OCI-LY3 (cell line): ENCODE data around the gene ALCAM.

Experiments used
- H2AFZ ChIP-seq: fragments of 200-600, 300-600 bp; shearing (Covaris generic); 2 replicates; pipeline ENCODE4 v1.6.0; 2014; ENCODE audit warnings: antibody characterized with exemption, low read depth, low read length
- H3K27ac ChIP-seq: fragments of 200-600, 300-600 bp; sonication (generic); 2 replicates; pipeline ENCODE4 v1.5.1; 2014; ENCODE audit warnings: mild to moderate bottlenecking, low read length, moderate library complexity, mixed read lengths
- H3K27me3 ChIP-seq: fragments of 200-600, 300-600 bp; sonication (generic); 2 replicates; pipeline ENCODE4 v1.6.1; 2014; ENCODE audit warnings: low read depth, low read length, mixed read lengths
- H3K36me3 ChIP-seq: fragments of 200-600, 300-600 bp; sonication (generic); replicated peaks from 2 replicates; pipeline ENCODE3; 2014; ENCODE audit warnings: low read depth, low read length, mixed read lengths
- H3K4me1 ChIP-seq: fragments of 300-600, 200-600 bp; sonication (generic); 2 replicates; pipeline ENCODE4 v1.6.1; 2014; ENCODE audit warnings: low read length, mixed read lengths
- H3K4me2 ChIP-seq: fragments of 200-600, 300-600 bp; sonication (generic); 2 replicates; pipeline ENCODE4 v1.6.1; 2014; ENCODE audit warnings: low read length, mixed read lengths
- H3K4me3 ChIP-seq: fragments of 300-600, 200-600 bp; sonication (generic); 2 replicates; pipeline ENCODE4 v1.5.1; 2014; ENCODE audit warnings: antibody characterized with exemption, mild to moderate bottlenecking, low read length, moderate library complexity
- H3K79me2 ChIP-seq: fragments of 300-600, 200-600 bp; shearing (Covaris generic); 2 replicates; pipeline ENCODE4 v1.6.1; 2014; ENCODE audit warnings: mild to moderate bottlenecking, low read length, mixed read lengths
- H3K9ac ChIP-seq: fragments of 300-600, 200-600 bp; shearing (Covaris generic); 2 replicates; pipeline ENCODE4 v1.6.0; 2014; ENCODE audit warnings: mild to moderate bottlenecking, low read length, moderate library complexity
- H3K9me3 ChIP-seq: fragments of 200-600, 300-600 bp; shearing (Covaris generic); 2 replicates; pipeline ENCODE4 v1.6.1; 2014; ENCODE audit warnings: low read length, mixed read lengths; ENCODE audit not compliant: insufficient read depth
- H4K20me1 ChIP-seq: fragments of 200-600, 300-600 bp; sonication (generic); 2 replicates; pipeline ENCODE4 v1.6.1; 2016; ENCODE audit warnings: low read length, mixed read lengths; ENCODE audit not compliant: insufficient read depth
- CTCF ChIP-seq: fragments of 200-600, 300-600 bp; sonication (generic); IDR thresholded peaks from 2 replicates; pipeline ENCODE4 v1.5.1; 2014; ENCODE audit warnings: antibody characterized with exemption, low read length, low read depth
- EZH2phosphoT487 ChIP-seq: fragments of 200-600 bp; shearing (Covaris generic); IDR thresholded peaks from 2 replicates; pipeline ENCODE4 v1.6.1; 2018; ENCODE audit warnings: antibody characterized with exemption, mixed run types, low read depth

The ALCAM gene

GRCh38 chr3:105532251-105532650, 165.5 kb downstream of the ALCAM start:
- Histone ChIP-seq H3K9ac (no peak overlapping the region), H3K9me3 (no peaks in the 10 kb centered on the region), H3K79me2 (no peaks in the 10 kb centered on the region), H3K4me3 (no peak overlapping the region), H3K4me1 (peaks cover 12% of the 10 kb centered on the region), H3K4me2 (no peak overlapping the region), H3K27ac (no peak overlapping the region), H3K36me3 (peaks cover 6% of the 10 kb centered on the region), H2AFZ (no peak overlapping the region), H3K27me3 (no peaks in the 10 kb centered on the region), H4K20me1 (peaks cover 4% of the 10 kb centered on the region; the same call in 1 of the 2 replicates)
- no peak for TF ChIP-seq CTCF
- no peak for TF ChIP-seq EZH2phosphoT487

GRCh38 chr3:105533960-105534359, 167.3 kb downstream of the ALCAM start:
- Histone ChIP-seq H3K36me3 (peaks cover 7% of the 10 kb centered on the region), H3K9ac (no peak overlapping the region), H3K4me3 (no peak overlapping the region), H3K79me2 (no peaks in the 10 kb centered on the region), H3K4me1 (no peaks in the 10 kb centered on the region), H3K27ac (no peak overlapping the region), H4K20me1 (no peaks in the 10 kb centered on the region), H2AFZ (no peak overlapping the region), H3K9me3 (no peaks in the 10 kb centered on the region), H3K4me2 (no peak overlapping the region), H3K27me3 (no peaks in the 10 kb centered on the region)
- TF ChIP-seq EZH2phosphoT487 = no peak
- no peak for TF ChIP-seq CTCF

GRCh38 chr3:105534491-105534890, 167.8 kb downstream of the ALCAM start:
- Histone ChIP-seq H3K9me3 (no peaks in the 10 kb centered on the region), H3K4me2 (no peak overlapping the region), H3K79me2 (no peaks in the 10 kb centered on the region), H4K20me1 (no peaks in the 10 kb centered on the region), H3K27ac (no peak overlapping the region), H3K4me1 (no peaks in the 10 kb centered on the region), H3K9ac (no peak overlapping the region), H3K27me3 (no peaks in the 10 kb centered on the region), H3K4me3 (no peak overlapping the region), H3K36me3 (peaks cover 11% of the 10 kb centered on the region), H2AFZ (no peak overlapping the region)
- TF ChIP-seq EZH2phosphoT487 = no peak

GRCh38 chr3:105537371-105538080, 170.8 kb downstream of the ALCAM start:
- Histone ChIP-seq H3K27me3 (no peaks in the 10 kb centered on the region), H3K4me3 (no peak overlapping the region), H3K79me2 (no peaks in the 10 kb centered on the region), H4K20me1 (0 out of 2 replicates have a peak, but pooled peaks cover under 1% of the 10 kb centered on the region), H3K4me1 (no peaks in the 10 kb centered on the region), H3K27ac (no peak overlapping the region), H3K36me3 (peaks cover 34% of the 10 kb centered on the region), H3K4me2 (no peak overlapping the region), H2AFZ (no peak overlapping the region), H3K9ac (no peak overlapping the region), H3K9me3 (no peaks in the 10 kb centered on the region)
- TF ChIP-seq EZH2phosphoT487 = no peak
- no peak for TF ChIP-seq CTCF
